Astrocyte of the spinal cord (primary cell): ENCODE data around the gene C18orf32.
"Not testable (repeated sequence)": the region's sequence is repeated elsewhere in the genome, so short reads cannot be mapped to it uniquely, and the experiment has no call there.

Source experiments
- DNase-seq: peaks from one replicate; pipeline ENCODE4 v3.0.0; 2011; ENCODE audit warnings: low read depth, low spot score
- H3K4me3 ChIP-seq: 2 replicates; pipeline ENCODE4 v1.5.1; 2011; ENCODE audit warnings: low read depth, mild to moderate bottlenecking, low read length, moderate library complexity
- CTCF ChIP-seq: IDR thresholded peaks from 2 replicates; pipeline ENCODE4 v1.5.1; 2012; ENCODE audit warnings: low read depth, mild to moderate bottlenecking, low read length, inconsistent platforms
- in situ Hi-C: cut with HindIII; loops from 2 replicates; pipeline ENCODE4 v1.10.0; 2017; ENCODE audit warnings: low sequenced_read_pairs

Gene C18orf32

GRCh38 chr18:49524951-49525350 is 37.9 kb upstream of the C18orf32 start:
- no peak for TF ChIP-seq CTCF
- in situ Hi-C loops: no loop called here
- no peak for DNase-seq
- no peak overlapping the region for H3K4me3 ChIP-seq

- in situ Hi-C loops: no loop called here
- H3K4me3 ChIP-seq: no peak overlapping the region
- no peak for DNase-seq
- TF ChIP-seq CTCF: no peak
These were observed 37.3 kb upstream of the C18orf32 start for GRCh38 chr18:49524349-49524748.

GRCh38 chr18:49523580-49524093 is 36.6 kb upstream of the C18orf32 start:
- in situ Hi-C loops, DNase-seq: not testable (repeated sequence)

GRCh38 chr18:49521216-49521835 is 34.3 kb upstream of the C18orf32 start:
- no peak overlapping the region for H3K4me3 ChIP-seq
- no peak for TF ChIP-seq CTCF
- in situ Hi-C loops: no loop called here
- DNase-seq: no peak

More at GRCh38 chr18:49523580-49524093, 36.6 kb upstream of the C18orf32 start:
- H3K4me3 ChIP-seq: not testable (repeated sequence)

- in situ Hi-C loops: no loop called here
- H3K4me3 ChIP-seq: no peak overlapping the region
- TF ChIP-seq CTCF: no peak
- peak; percentile 24 for DNase-seq
These were observed 33.7 kb upstream of the C18orf32 start for GRCh38 chr18:49520661-49521145.

- in situ Hi-C loops: no loop called here
- H3K4me3 ChIP-seq: no peak overlapping the region
- TF ChIP-seq CTCF: no peak
These were observed 32.3 kb upstream of the C18orf32 start for GRCh38 chr18:49519101-49519971.

GRCh38 chr18:49517483-49517882 is 30.4 kb upstream of the C18orf32 start:
- H3K4me3 ChIP-seq: no peak overlapping the region
- DNase-seq: no peak
- no peak for TF ChIP-seq CTCF
- in situ Hi-C loops: no loop called here

More at GRCh38 chr18:49519101-49519971, 32.3 kb upstream of the C18orf32 start:
- no peak for DNase-seq
